ENCODE results near the gene SFTPA1. TPM values are rescaled to one million over a fixed set of nuclear protein-coding genes. Genes with fewer than 3 reads are reported as not detected.
"Not testable (repeated sequence)": the region's sequence is repeated elsewhere in the genome, so short reads cannot be mapped to it uniquely, and the experiment has no call there.

Gene SFTPA1
- total RNA-seq, 1 experiment from 2014 or later, result not detected

GRCh38 chr10:79585870-79586527 lies 24.7 kb upstream of the SFTPA1 start:
- H3K36me3 Mint-ChIP-seq (ENCODE audit: insufficient read depth, unreplicated experiment), result no peaks in the 10 kb centered on the region
- no peak overlapping the region for H3K27ac Mint-ChIP-seq (ENCODE audit: unreplicated experiment)
- no peak for TF ChIP-seq CTCF (IDR thresholded peaks at IDR 0.05; ENCODE audit: unreplicated experiment)

GRCh38 chr10:79586933-79587332 lies 23.8 kb upstream of the SFTPA1 start:
- intact Hi-C loops (cut with micrococcal nuclease; ENCODE audit: unreplicated experiment), result no loop called here
- Mint-ChIP-seq H3K9me3 (ENCODE audit: low read depth, unreplicated experiment) (no peaks in the 10 kb centered on the region), H3K4me1 (ENCODE audit: low read depth, unreplicated experiment) (no peaks in the 10 kb centered on the region), H3K36me3 (ENCODE audit: insufficient read depth, unreplicated experiment) (no peaks in the 10 kb centered on the region), H3K27ac (ENCODE audit: unreplicated experiment) (no peak overlapping the region), H3K27me3 (ENCODE audit: unreplicated experiment) (peaks cover 77% of the 10 kb centered on the region), H3K4me3 (ENCODE audit: low read depth, unreplicated experiment) (no peak overlapping the region)
- DNase-seq, result no peak
- no peak for TF ChIP-seq CTCF (IDR thresholded peaks at IDR 0.05; ENCODE audit: unreplicated experiment)
- no TSS peak for BruUV-seq (replicated peaks)
- CTCF ChIA-PET, result no interaction called here

More at GRCh38 chr10:79585870-79586527, 24.7 kb upstream of the SFTPA1 start:
- no peak for DNase-seq
- H3K9me3 Mint-ChIP-seq (ENCODE audit: low read depth, unreplicated experiment), result no peaks in the 10 kb centered on the region
- peaks cover 75% of the 10 kb centered on the region for H3K27me3 Mint-ChIP-seq (ENCODE audit: unreplicated experiment)
- no peak overlapping the region for H3K4me3 Mint-ChIP-seq (ENCODE audit: low read depth, unreplicated experiment)
- H3K4me1 Mint-ChIP-seq (ENCODE audit: low read depth, unreplicated experiment), result no peaks in the 10 kb centered on the region
- CTCF ChIA-PET, result no interaction called here
- intact Hi-C loops (cut with micrococcal nuclease; ENCODE audit: unreplicated experiment), result no loop called here
- BruUV-seq (replicated peaks), result no TSS peak

- Mint-ChIP-seq H3K4me1 (ENCODE audit: low read depth, unreplicated experiment) (no peaks in the 10 kb centered on the region), H3K27ac (ENCODE audit: unreplicated experiment) (no peak overlapping the region), H3K9me3 (ENCODE audit: low read depth, unreplicated experiment) (no peaks in the 10 kb centered on the region), H3K27me3 (ENCODE audit: unreplicated experiment) (peaks cover 89% of the 10 kb centered on the region), H3K36me3 (ENCODE audit: insufficient read depth, unreplicated experiment) (no peaks in the 10 kb centered on the region), H3K4me3 (ENCODE audit: low read depth, unreplicated experiment) (no peak overlapping the region)
- intact Hi-C loops (cut with micrococcal nuclease; ENCODE audit: unreplicated experiment), result no loop called here
- TF ChIP-seq CTCF (IDR thresholded peaks at IDR 0.05; ENCODE audit: unreplicated experiment), result no peak
- no peak for DNase-seq
- no TSS peak for BruUV-seq (replicated peaks)
- CTCF ChIA-PET, result no interaction called here
These were observed 21.9 kb upstream of the SFTPA1 start for GRCh38 chr10:79588800-79589199.

GRCh38 chr10:79593377-79593776 lies 17.4 kb upstream of the SFTPA1 start:
- H3K27me3 Mint-ChIP-seq (ENCODE audit: unreplicated experiment), result peaks cover 92% of the 10 kb centered on the region
- intact Hi-C loops (cut with micrococcal nuclease; ENCODE audit: unreplicated experiment), result no loop called here
- no peaks in the 10 kb centered on the region for H3K4me1 Mint-ChIP-seq (ENCODE audit: low read depth, unreplicated experiment)
- DNase-seq, result no peak
- H3K9me3 Mint-ChIP-seq (ENCODE audit: low read depth, unreplicated experiment), result peaks cover 6% of the 10 kb centered on the region
- TF ChIP-seq CTCF (IDR thresholded peaks at IDR 0.05; ENCODE audit: unreplicated experiment), result no peak
- CTCF ChIA-PET, result no interaction called here
- no peak overlapping the region for H3K27ac Mint-ChIP-seq (ENCODE audit: unreplicated experiment)
- no peak overlapping the region for H3K4me3 Mint-ChIP-seq (ENCODE audit: low read depth, unreplicated experiment)
- H3K36me3 Mint-ChIP-seq (ENCODE audit: insufficient read depth, unreplicated experiment), result no peaks in the 10 kb centered on the region
- BruUV-seq (replicated peaks), result no TSS peak

GRCh38 chr10:79594565-79594964 lies 16.2 kb upstream of the SFTPA1 start:
- intact Hi-C loops (cut with micrococcal nuclease; ENCODE audit: unreplicated experiment); H3K36me3 Mint-ChIP-seq (ENCODE audit: insufficient read depth, unreplicated experiment); H3K9me3 Mint-ChIP-seq (ENCODE audit: low read depth, unreplicated experiment); H3K4me1 Mint-ChIP-seq (ENCODE audit: low read depth, unreplicated experiment); H3K27ac Mint-ChIP-seq (ENCODE audit: unreplicated experiment); DNase-seq; H3K4me3 Mint-ChIP-seq (ENCODE audit: low read depth, unreplicated experiment); BruUV-seq (replicated peaks): not testable (repeated sequence)
- CTCF ChIA-PET, result interaction anchor here (0.9 kb wide), 1 partner anchor 203 kb away, joined by 3 read pairs; no protein-coding TSS in a partner anchor
- peaks cover 92% of the 10 kb centered on the region for H3K27me3 Mint-ChIP-seq (ENCODE audit: unreplicated experiment)
